SU-DHL-6 (cell line): ENCODE data around the gene C10orf62.
A peak's percentile ranks its signal among the peaks of the same experiment; 100 is the strongest.

Experiments
- H2AFZ ChIP-seq: fragments of 200-600 bp; sonication (generic); 2 replicates; pipeline ENCODE4 v1.6.1; 2014; ENCODE audit warnings: low read depth, mild to moderate bottlenecking, moderate library complexity, mixed read lengths, antibody characterized with exemption, low read length; ENCODE audit not compliant: severe bottlenecking
- H3F3A ChIP-seq: fragments of 200-600 bp; shearing (Covaris generic); 2 replicates; pipeline ENCODE4 v1.6.0; 2016; ENCODE audit warnings: antibody characterized with exemption, mild to moderate bottlenecking; ENCODE audit not compliant: insufficient read depth
- H3K27ac ChIP-seq: fragments of 200-600 bp; sonication (generic); 2 replicates; pipeline ENCODE4 v1.5.1; 2016; ENCODE audit warnings: low read depth, mild to moderate bottlenecking, low read length, moderate library complexity, mixed read lengths
- H3K27me3 ChIP-seq: fragments of 200-600 bp; sonication (generic), shearing (Covaris generic); 2 replicates; pipeline ENCODE4 v1.6.0; 2014; ENCODE audit warnings: mild to moderate bottlenecking, low read length
- H3K36me3 ChIP-seq: fragments of 200-600 bp; sonication (generic); 2 replicates; pipeline ENCODE4 v1.6.1; 2014; ENCODE audit warnings: mild to moderate bottlenecking, low read length, mixed read lengths
- H3K4me2 ChIP-seq: fragments of 300-600, 200-600 bp; shearing (Covaris generic), sonication (generic); 2 replicates; pipeline ENCODE4 v1.6.0; 2014; ENCODE audit warnings: low read length, low read depth, mild to moderate bottlenecking; ENCODE audit not compliant: poor library complexity, severe bottlenecking
- H3K4me3 ChIP-seq: fragments of 200-600 bp; sonication (generic); 2 replicates; pipeline ENCODE4 v1.5.1; 2014; ENCODE audit warnings: antibody characterized with exemption, low read length, mild to moderate bottlenecking, mixed read lengths; ENCODE audit not compliant: insufficient read depth, poor library complexity, severe bottlenecking
- H3K79me2 ChIP-seq: fragments of 200-600 bp; sonication (generic); 2 replicates; pipeline ENCODE4 v1.6.1; 2014; ENCODE audit warnings: mild to moderate bottlenecking, low read length, moderate library complexity; ENCODE audit not compliant: insufficient read depth
- H3K9ac ChIP-seq: fragments of 200-600 bp; sonication (generic); 2 replicates; pipeline ENCODE4 v1.7.0; 2014; ENCODE audit warnings: mild to moderate bottlenecking, low read length
- H3K9me2 ChIP-seq: fragments of 200-600 bp; sonication (generic); replicated peaks from 2 replicates; pipeline ENCODE4 v1.6.1; 2014; ENCODE audit warnings: low read length; ENCODE audit not compliant: insufficient read depth
- H3K9me3 ChIP-seq: fragments of 200-600 bp; sonication (generic); 2 replicates; pipeline ENCODE4 v1.6.1; 2014; ENCODE audit warnings: low read length, mixed read lengths; ENCODE audit not compliant: insufficient read depth
- H4K20me1 ChIP-seq: fragments of 200-600 bp; sonication (generic); 2 replicates; pipeline ENCODE4 v1.6.1; 2014; ENCODE audit warnings: low read depth, mild to moderate bottlenecking, antibody characterized with exemption, low read length, moderate library complexity, mixed read lengths
- CTCF ChIP-seq: fragments of 200-600 bp; sonication (generic); IDR thresholded peaks from one replicate; pipeline ENCODE4 v1.5.1; 2017; ENCODE audit warnings: antibody characterized with exemption, mild to moderate bottlenecking, low read length, moderate library complexity; ENCODE audit not compliant: insufficient read depth, poor library complexity, severe bottlenecking
- EZH2phosphoT487 ChIP-seq: fragments of 200-600 bp; sonication (generic), shearing (Covaris generic); conservative IDR thresholded peaks from 2 replicates; pipeline ENCODE4 v1.6.1; 2018; ENCODE audit warnings: mild to moderate bottlenecking, antibody characterized with exemption, low read length, moderate library complexity, mixed read lengths

Gene C10orf62

GRCh38 chr10:97640174-97640867, 50.8 kb downstream of the C10orf62 start, which contains the start of gene PI4K2A:
PI4K2A (plus strand) TSS chr10:97640671; CDS start chr10:97640743, 72 bp downstream.
- H3K9me3 ChIP-seq: no peaks in the 10 kb centered on the region
- peak within 1 kb of the TSS; percentile 74 for H3K4me3 ChIP-seq
- no peaks in the 10 kb centered on the region for H3K9me2 ChIP-seq
- H3K27me3 ChIP-seq: no peaks in the 10 kb centered on the region
- H3K79me2 ChIP-seq: peaks cover 10% of the 10 kb centered on the region; the same call in 1 of the 2 replicates
- H3K27ac ChIP-seq: no peak within 1 kb of the TSS
- H3K36me3 ChIP-seq: no peaks in the 10 kb centered on the region
- no peaks in the 10 kb centered on the region for H3F3A ChIP-seq
- no peaks in the 10 kb centered on the region for H4K20me1 ChIP-seq
- peak within 1 kb of the TSS; percentile 65 for H3K9ac ChIP-seq
- TF ChIP-seq CTCF: no peak
- TF ChIP-seq EZH2phosphoT487: no peak
- peak within 1 kb of the TSS; percentile 62 for H3K4me2 ChIP-seq
- peak within 1 kb of the TSS; percentile 85 for H2AFZ ChIP-seq
